Tongue (tissue), 3 donors: Measurements from ENCODE around the gene NTRK3. TPM values are rescaled to one million over a fixed set of nuclear protein-coding genes. Genes with fewer than 3 reads are reported as not detected.

Experiments
- DNase-seq: peaks from one replicate; pipeline ENCODE4 v3.0.0-alpha.2; 2015
- small RNA-seq: library from RNA; depleted of rRNA; stranded (forward); fragments of <200 nt; gene quantifications from one replicate; pipeline ENCODE3, GENCODE V24; 2014; ENCODE audit warnings: low replicate concordance
- total RNA-seq: library from RNA; depleted of rRNA; stranded (reverse); fragments of >200 nt; gene quantifications from one replicate; pipeline ENCODE4 v1.2.3, GENCODE V29; 2014

The NTRK3 gene
- total RNA-seq, 1 donor from 2014 or later: 14.7 TPM

DNA sequence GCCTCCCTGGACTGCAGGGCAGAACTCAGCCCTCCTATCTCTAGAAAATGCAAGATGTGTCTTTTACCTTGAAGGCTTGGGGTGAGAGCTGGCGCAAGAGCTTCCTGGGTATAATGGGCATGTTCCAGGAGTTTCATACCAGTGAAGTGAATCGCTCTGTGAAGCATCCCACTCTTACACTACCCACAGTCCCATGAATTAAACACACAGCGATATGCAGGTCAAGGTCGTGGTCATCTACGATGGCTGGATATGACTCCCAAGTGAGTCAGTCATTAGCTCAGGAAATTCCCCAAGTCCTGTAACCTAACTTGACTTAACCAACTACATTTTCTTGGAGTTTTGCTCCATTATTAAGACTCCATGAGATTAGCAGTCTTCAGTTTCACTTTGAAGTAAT is 439.7 kb downstream of the NTRK3 start:
- DNase-seq: no peak

DNA sequence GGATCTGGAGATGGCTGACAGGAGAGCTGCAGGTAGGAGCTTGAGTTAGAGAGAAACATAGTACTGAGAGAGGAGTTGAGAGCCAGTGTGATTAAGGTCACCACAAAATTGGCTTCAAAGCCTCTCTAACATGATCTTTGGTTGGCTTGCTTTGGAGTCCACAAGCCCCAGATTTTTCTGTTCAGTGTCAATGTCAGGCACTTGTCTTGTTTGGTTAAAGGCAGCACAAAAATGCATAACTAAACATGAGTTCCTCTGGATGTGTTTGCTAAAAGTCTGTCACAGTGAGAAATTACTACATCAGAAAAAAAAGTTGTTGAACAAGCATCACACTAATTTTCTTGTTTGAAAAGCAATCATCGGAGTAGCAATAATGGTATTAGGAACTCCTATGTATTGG is 440.5 kb downstream of the NTRK3 start:
- DNase-seq: peak; percentile 48

Small RNAs within 50 kb of the gene (small RNA-seq; reads per million reads assigned to genes)
- not detected for gene MED28P6

Other genes starting within 250 kb of the NTRK3 start
- 25.2 TPM for gene MRPL46, start 210.6 kb upstream of the NTRK3 start, total RNA-seq
- gene MRPS11, start 211.0 kb upstream of the NTRK3 start, total RNA-seq: 21.8 TPM